Stomach smooth muscle (tissue), 2 donors: Measurements from ENCODE around the gene AP2B1.
A peak's percentile ranks its signal among the peaks of the same experiment; 100 is the strongest.

Source experiments
- H3K27ac ChIP-seq: one replicate; pipeline ENCODE4 v1.7.0; 2013; ENCODE audit warnings: mild to moderate bottlenecking, low read length, inconsistent platforms
- H3K27me3 ChIP-seq, 2 donors: one replicate each; pipeline ENCODE4 v1.7.0; 2013; ENCODE audit warnings: low read length in 2 of 2; ENCODE audit not compliant: insufficient read depth in 2 of 2, control insufficient read depth in 1 of 2
- H3K36me3 ChIP-seq, 2 donors: one replicate each; pipeline ENCODE4 v1.7.0; 2013; ENCODE audit warnings: low read length in 2 of 2; ENCODE audit not compliant: control insufficient read depth in 2 of 2, insufficient read depth in 2 of 2
- H3K4me1 ChIP-seq: one replicate; pipeline ENCODE4 v1.7.0; 2013; ENCODE audit warnings: low read length; ENCODE audit not compliant: control insufficient read depth, insufficient read depth
- H3K4me3 ChIP-seq, 2 donors: one replicate each; pipeline ENCODE4 v1.7.0; 2013; ENCODE audit warnings: low read length in 2 of 2
- H3K9ac ChIP-seq, 2 donors: one replicate each; pipeline ENCODE4 v1.7.0; 2013; ENCODE audit warnings: low read length in 2 of 2, mild to moderate bottlenecking in 1 of 2
- H3K9me3 ChIP-seq, 2 donors: one replicate each; pipeline ENCODE4 v1.7.0; 2013; ENCODE audit warnings: low read length in 2 of 2; ENCODE audit not compliant: control insufficient read depth in 2 of 2
- donor health status: healthy.
- donor health status: Pancreatic carcinoma.

AP2B1 gene

DNA sequence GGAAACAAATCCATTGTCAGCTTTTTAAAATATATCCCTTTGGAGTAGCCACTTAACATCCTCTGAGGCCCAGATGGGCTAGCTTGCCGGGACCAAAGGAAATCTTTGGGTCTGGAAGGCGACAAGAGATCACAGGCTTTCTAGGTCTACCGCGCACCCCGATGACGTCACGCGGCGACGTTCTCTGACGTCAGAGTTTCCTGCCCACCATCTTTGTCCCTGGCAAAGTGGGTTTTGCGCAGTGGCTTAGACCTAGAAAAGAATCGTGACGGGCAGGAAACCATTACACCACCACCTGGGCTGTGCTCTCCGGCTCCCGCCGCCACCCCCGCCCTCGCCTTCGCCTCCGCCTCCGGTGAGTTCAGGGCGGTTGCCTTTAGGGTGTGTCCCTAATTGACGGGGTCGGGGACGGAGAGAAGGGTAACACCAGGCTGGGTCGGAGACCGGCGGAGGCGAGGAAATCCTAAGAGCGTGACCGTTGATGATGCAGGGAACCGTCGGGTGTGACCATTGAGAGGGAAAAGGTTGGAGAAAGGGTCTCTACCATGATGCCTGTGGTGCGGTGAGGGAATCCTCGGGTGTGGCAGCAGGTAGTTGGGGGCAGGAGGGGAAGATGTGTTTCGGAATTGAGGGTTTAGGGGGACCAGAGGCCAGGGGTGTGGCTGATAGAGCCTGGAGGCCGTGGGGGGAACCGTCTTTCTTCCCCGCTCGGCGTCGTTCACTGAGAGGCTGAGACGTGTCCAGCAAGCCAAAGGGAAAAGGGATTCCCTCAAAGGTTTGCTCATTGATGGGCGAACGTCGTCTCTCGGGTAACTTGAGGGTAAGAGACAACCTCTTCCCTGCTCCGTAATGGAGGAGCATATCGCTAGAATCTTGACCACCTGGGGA lies at the start of gene AP2B1:
AP2B1 (plus strand) TSS at position 249 of the 888 bp plus-strand sequence. CDS start 6,709 bp downstream, outside the sequence.
- peaks cover 12% of the 10 kb centered on the region for H3K4me1 ChIP-seq

DNA sequence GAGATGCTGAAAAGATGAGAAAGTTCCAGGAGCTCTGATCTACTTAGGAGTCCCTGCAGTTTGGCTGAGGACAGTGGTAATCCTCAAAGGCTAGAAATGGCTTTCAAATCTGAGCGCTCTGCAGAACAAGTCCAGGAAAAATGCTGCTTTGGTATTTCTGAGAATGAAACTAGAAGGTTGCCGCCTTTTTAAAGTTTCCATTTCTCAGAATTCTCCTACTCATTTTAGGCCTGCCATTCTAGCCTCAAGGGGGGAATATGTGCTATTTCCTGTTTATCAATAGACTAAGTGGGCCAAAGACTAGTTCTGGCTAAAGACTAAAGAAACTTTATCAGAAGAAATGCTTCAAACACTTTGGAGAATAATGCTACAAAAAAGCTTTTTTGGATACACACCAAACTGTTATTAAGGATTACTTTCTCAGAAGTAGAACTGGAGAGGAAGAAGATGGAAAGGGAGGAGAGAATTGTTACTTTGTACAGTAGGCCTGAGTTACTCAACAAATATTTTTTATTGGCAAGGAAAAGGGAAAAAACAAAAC lies 49.5 kb upstream of the AP2B1 start, which contains the start of gene SLFN12L:
SLFN12L (minus strand) TSS at position 78 of the 541 bp plus-strand sequence. CDS start 15,314 bp downstream, outside the sequence.
- Histone ChIP-seq H3K4me1 (peaks cover 10% of the 10 kb centered on the region), H3K9me3 (no peaks in the 10 kb centered on the region), H3K27ac (peak within 1 kb of the TSS; percentile 49), H3K36me3 (no peaks in the 10 kb centered on the region), H3K9ac (no peak within 1 kb of the TSS), H3K27me3 (peaks cover 0 to 3% of the 10 kb centered on the region in 2 donors), H3K4me3 (peak within 1 kb of the TSS in 1 of 2 donors; percentile 8)

More for the DNA sequence above, at the start of gene AP2B1:
- Histone ChIP-seq H3K27me3 (no peaks in the 10 kb centered on the region), H3K9ac (peak within 1 kb of the TSS; percentile 97 to 99), H3K4me3 (peak within 1 kb of the TSS; percentile 96 to 100), H3K27ac (peak within 1 kb of the TSS; percentile 90), H3K36me3 (no peaks in the 10 kb centered on the region), H3K9me3 (no peaks in the 10 kb centered on the region)

DNA sequence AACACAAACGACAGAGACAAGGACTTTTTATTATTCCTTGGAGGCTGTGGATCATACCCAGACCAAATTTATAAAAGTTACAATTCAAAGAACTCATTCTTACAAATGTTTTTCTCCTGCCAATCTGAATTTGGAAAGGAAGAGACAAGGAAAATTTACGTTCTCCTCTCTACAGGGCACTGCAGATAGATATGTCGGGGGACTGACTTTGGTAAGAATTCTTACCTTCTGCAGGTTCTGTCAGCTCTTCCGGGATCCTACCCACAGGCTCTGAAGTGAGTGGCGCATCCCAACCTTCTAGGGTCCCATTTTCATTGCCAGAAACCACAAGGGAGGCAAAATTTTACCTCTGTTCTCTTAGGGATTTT lies 47.5 kb upstream of the AP2B1 start:
- Histone ChIP-seq H3K36me3 (no peaks in the 10 kb centered on the region), H3K4me1 (peaks cover 10% of the 10 kb centered on the region), H3K9ac (peak overlapping the region in 1 of 2 donors; percentile 18), H3K27me3 (peaks cover 0 to 3% of the 10 kb centered on the region in 2 donors), H3K4me3 (peak overlapping the region in 1 of 2 donors; percentile 35), H3K27ac (no peak overlapping the region), H3K9me3 (no peaks in the 10 kb centered on the region)

DNA sequence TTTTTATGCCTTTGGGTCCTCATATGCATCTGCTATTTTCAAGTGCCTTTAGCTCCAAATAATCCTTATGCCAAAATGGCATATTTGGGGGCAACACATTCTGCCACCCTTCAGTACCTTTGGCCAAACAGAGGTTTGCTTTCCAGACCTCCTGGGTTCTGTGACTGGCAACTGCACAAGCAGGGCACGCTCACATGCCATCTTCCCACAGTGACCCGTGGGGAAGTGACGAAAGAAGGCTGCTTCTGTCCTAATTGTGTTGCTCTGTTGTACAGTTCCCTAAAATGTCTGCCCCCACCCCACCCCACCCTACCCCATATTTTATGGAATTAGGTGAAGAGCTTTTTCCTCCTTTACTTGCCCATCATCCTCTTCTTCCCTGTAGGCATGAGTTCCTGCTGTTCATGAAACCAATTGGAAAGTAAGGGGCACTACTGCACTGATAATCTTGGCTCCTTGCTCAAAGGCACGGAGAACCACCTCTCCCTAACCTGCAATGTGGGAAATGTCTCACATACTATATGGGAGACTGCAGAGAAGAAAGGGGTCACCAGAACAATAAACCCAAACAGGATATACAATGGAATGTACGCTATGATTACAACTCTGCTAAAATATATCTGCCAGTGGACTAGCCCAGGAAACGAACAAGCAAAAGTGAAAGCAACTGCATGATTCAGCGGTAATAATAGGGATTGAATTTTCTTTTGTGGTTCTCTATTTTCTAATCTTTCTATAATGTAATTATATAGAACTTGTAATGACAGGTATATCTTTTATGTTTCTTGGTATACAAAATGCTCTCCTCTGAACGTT lies 46.3 kb upstream of the AP2B1 start:
- no peak overlapping the region for H3K27ac ChIP-seq
- H3K4me3 ChIP-seq, result peak overlapping the region; percentile 46 to 55
- H3K36me3 ChIP-seq, result no peaks in the 10 kb centered on the region
- peaks cover 0 to 3% of the 10 kb centered on the region in 2 donors for H3K27me3 ChIP-seq
- no peaks in the 10 kb centered on the region for H3K9me3 ChIP-seq
- H3K4me1 ChIP-seq, result peaks cover 10% of the 10 kb centered on the region
- peak overlapping the region in 1 of 2 donors; percentile 28 for H3K9ac ChIP-seq

DNA sequence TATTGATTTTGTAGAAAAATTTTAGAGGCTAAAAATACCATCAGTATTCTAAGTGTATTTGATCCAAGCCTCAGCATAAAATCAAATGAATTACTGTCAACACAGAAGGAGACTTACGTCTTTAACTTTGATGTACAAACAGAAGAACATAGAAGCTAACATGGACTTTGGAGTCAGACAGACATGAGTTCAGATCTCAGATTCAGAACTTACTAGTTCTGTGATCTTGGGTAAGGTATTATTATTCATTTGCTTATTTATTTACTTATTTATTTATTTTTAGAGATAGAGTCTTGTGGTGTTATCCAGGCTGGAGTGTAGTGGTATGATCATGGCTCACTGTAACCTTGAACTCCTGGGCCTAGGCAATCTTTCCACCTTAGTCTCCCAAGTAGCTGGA lies 45.7 kb upstream of the AP2B1 start:
- H3K9me3 ChIP-seq, result no peaks in the 10 kb centered on the region
- H3K4me1 ChIP-seq, result peaks cover 10% of the 10 kb centered on the region
- H3K4me3 ChIP-seq, result no peak overlapping the region
- H3K9ac ChIP-seq, result no peak overlapping the region
- no peak overlapping the region for H3K27ac ChIP-seq
- H3K36me3 ChIP-seq, result no peaks in the 10 kb centered on the region
- peaks cover 0 to 3% of the 10 kb centered on the region in 2 donors for H3K27me3 ChIP-seq

DNA sequence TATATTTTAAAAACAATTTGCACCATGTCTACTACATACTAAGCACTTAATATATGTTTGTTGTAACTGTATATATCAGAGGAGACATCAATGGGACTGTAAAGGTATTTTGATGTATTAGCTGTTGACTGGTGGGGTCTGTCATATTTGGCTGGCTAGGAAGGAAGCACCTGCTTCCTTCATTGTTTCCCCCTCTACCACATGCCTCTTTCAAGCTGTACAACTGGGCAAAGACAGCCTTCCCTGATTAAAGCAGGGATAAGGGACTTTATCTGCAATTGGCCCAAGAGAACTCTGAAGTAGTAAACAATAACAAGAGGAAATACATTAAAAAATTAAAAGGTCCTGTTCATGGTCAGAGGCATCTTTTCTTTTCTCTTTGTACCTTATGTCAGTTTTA lies 44.1 kb upstream of the AP2B1 start:
- peaks cover 0 to 3% of the 10 kb centered on the region in 2 donors for H3K27me3 ChIP-seq
- H3K36me3 ChIP-seq, result no peaks in the 10 kb centered on the region
- no peak overlapping the region for H3K4me3 ChIP-seq
- peaks cover 6% of the 10 kb centered on the region for H3K4me1 ChIP-seq
- H3K9me3 ChIP-seq, result no peaks in the 10 kb centered on the region
- H3K9ac ChIP-seq, result no peak overlapping the region
- no peak overlapping the region for H3K27ac ChIP-seq

DNA sequence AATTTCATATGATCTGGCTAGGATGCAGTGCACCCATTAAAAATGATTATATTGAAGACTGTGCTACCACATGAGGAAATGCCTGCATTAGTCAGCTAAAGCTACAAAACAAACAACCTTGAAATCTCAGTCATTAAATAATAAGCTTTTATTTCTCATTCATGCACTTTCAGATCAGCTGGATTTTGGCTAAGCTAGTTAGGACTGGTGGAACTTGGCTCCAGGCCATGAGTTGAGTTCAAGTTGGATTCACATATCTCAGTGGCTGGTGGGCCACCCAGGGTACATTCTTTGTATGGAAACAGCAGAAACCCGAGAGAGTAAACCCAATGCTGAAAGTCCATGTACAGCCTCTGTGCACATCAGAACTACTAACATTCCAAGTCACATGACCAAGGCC lies 43.3 kb upstream of the AP2B1 start:
- peaks cover 6% of the 10 kb centered on the region for H3K4me1 ChIP-seq
- peaks cover 3 to 6% of the 10 kb centered on the region in 2 donors for H3K27me3 ChIP-seq
- H3K27ac ChIP-seq, result no peak overlapping the region
- no peaks in the 10 kb centered on the region for H3K9me3 ChIP-seq
- H3K9ac ChIP-seq, result no peak overlapping the region
- H3K4me3 ChIP-seq, result no peak overlapping the region
- H3K36me3 ChIP-seq, result no peaks in the 10 kb centered on the region

DNA sequence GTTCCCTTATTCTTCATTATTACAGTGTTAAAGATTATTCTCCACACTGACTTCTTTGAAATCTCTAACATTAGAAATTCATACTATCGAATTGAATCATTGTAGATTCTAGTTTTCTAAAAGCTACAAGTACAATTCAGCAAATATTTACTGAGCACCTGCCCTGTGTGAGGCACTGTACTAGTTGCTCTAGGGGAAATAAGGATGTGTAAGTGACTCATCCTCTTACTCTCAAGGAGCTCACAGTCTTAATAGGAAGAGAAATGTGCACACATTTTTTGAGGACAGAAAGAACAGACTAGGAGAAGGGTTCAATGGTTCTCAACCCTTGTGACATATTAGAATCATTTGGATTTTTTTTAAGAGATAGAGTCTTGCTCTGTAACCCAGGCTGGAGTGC lies 42.0 kb upstream of the AP2B1 start:
- no peaks in the 10 kb centered on the region for H3K36me3 ChIP-seq
- H3K9me3 ChIP-seq, result no peaks in the 10 kb centered on the region
- no peak overlapping the region for H3K9ac ChIP-seq
- no peak overlapping the region for H3K27ac ChIP-seq
- no peak overlapping the region for H3K4me3 ChIP-seq
- H3K27me3 ChIP-seq, result peaks cover 3 to 6% of the 10 kb centered on the region in 2 donors
- no peaks in the 10 kb centered on the region for H3K4me1 ChIP-seq

DNA sequence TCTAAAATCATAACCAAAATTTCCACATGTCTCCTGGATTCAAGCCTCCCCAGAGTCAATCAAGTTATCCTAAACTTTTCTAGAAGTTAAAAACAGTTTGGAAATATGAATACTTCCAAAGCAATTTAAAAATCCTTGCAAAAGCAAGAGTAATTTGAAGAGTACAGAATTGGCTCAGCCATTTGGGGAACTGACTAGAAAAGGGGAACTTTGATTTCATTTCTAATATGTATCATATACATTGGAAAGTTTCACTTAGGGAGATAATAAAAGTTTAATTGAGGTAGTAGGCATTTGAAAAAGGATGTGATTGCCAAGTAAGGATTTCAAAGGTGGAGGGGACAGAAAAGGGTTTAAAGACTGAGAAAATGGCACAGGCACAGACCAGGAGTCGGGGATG lies 40.6 kb upstream of the AP2B1 start:
- H3K27ac ChIP-seq, result no peak overlapping the region
- H3K4me1 ChIP-seq, result no peaks in the 10 kb centered on the region
- H3K9me3 ChIP-seq, result no peaks in the 10 kb centered on the region
- H3K36me3 ChIP-seq, result no peaks in the 10 kb centered on the region
- H3K27me3 ChIP-seq, result peaks cover 3% of the 10 kb centered on the region in 2 donors
- no peak overlapping the region for H3K4me3 ChIP-seq
- no peak overlapping the region for H3K9ac ChIP-seq

DNA sequence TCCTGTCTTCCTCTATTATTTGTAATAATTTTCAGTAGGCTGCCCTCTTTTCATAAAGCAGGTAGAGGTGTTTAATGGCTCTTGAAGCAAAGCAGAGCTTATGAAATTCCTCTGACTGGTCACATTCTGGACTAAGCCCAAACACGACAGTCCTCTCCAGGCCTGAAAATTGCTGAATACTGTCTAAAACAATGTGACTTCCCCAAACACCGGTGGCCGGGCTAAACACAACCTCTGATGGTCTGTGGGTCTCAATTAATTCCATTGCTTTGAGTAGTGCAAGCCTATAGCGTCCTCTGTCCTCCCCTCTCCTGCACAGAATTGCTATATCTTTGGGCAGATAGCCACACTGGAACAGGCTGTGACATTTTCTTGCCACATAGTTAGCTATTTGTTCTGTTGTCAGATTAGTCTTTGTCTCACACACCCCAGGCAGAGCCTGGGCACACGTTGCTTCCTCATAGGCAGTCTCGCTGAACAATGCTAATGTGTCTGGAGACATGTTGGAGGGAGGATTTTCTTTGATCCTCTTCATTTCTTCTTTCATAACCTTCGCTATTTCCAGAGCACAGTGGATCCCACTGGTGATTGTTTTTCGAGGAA lies 38.8 kb upstream of the AP2B1 start:
- Histone ChIP-seq H3K4me1 (no peaks in the 10 kb centered on the region), H3K27me3 (peaks cover 3% of the 10 kb centered on the region in 2 donors), H3K36me3 (no peaks in the 10 kb centered on the region), H3K9ac (no peak overlapping the region), H3K9me3 (no peaks in the 10 kb centered on the region), H3K4me3 (no peak overlapping the region), H3K27ac (no peak overlapping the region)
